ENCODE data around the gene ADAMTS15.

The ADAMTS15 gene

DNA sequence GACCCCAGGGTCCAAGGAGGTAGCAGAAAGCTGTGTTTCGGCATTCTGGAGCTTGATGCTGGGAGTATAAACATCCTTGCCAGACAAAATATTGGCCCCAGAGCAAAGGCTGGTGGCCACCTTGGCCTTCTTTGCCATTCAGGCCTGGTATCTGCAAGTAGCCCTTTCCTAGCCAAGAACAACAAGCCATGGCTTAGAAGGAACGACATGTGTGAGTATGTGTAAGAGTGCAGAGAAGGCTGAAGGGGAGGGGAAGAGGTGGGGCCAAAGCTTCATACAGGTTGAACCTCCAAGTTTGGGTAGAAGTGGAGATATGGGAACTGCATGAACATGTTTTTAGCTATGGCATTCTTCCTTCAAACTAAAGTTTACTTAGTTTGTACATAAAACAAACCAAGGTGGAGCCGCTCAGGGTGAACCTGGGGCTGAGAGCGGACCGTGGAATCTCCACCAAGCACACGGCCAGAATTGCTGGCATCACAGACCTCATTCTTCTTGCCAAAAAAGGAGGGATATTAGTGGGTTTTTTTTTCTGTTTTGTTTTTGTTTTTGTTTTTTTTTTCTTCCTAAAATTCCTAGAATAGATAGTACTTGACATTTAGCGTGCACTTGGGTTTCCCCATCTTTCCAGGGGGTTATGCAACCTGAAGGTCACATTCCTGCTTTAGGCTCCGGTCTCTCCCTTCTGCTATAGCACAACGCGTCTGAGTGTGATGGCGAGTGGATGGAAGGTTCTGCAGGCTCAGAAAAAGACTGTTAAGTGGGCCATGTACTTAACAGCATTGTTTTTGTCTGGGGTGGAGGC is 70.9 kb downstream of the ADAMTS15 start:
- Histone ChIP-seq H3K27me3 (ENCODE audit: control insufficient read depth in 2 of 2, insufficient read depth in 2 of 2, low read length in 2 of 2) (no peaks in the 10 kb centered on the region), H3K36me3 (ENCODE audit: control insufficient read depth in 2 of 2, insufficient read depth in 2 of 2, low read length in 2 of 2) (no peaks in the 10 kb centered on the region), H3K27ac (ENCODE audit: low read depth in 2 of 2, low read length in 2 of 2) (no peak overlapping the region), H3K9me3 (ENCODE audit: control insufficient read depth in 2 of 2, low read length in 2 of 2) (no peaks in the 10 kb centered on the region), H3K9ac (ENCODE audit: low read depth in 1 of 2, low read length in 2 of 2) (no peak overlapping the region), H3K4me3 (ENCODE audit: low read length in 2 of 2) (no peak overlapping the region), H3K4me1 (ENCODE audit: control insufficient read depth in 2 of 2, insufficient read depth in 2 of 2, low read length in 2 of 2) (peaks cover 7 to 11% of the 10 kb centered on the region in 2 donors)

DNA sequence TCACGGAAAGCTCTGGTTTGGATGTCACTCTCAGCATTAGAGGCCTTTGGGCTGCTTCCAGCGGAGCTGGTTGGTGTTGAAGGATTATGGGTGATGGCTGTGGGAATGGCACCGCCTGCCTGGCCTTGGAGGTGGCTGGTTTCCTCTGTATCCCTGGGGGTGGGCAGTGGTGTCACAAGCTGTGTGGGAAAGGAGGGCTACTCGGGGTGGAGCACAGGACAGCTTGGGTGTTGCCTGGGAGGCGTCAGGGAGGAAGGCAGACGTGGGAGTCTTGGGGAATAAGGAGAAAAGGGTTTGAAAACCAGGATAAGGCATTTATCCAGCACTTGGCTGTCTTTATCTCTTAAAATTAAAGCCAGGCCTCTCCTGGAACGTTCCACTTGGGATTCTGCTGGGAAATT is 71.8 kb downstream of the ADAMTS15 start:
- H3K27me3 ChIP-seq (ENCODE audit: control insufficient read depth in 2 of 2, insufficient read depth in 2 of 2, low read length in 2 of 2): no peaks in the 10 kb centered on the region
- no peak overlapping the region for H3K9ac ChIP-seq (ENCODE audit: low read depth in 1 of 2, low read length in 2 of 2)
- H3K27ac ChIP-seq (ENCODE audit: low read depth in 2 of 2, low read length in 2 of 2): no peak overlapping the region
- no peaks in the 10 kb centered on the region for H3K36me3 ChIP-seq (ENCODE audit: control insufficient read depth in 2 of 2, insufficient read depth in 2 of 2, low read length in 2 of 2)
- H3K4me3 ChIP-seq (ENCODE audit: low read length in 2 of 2): no peak overlapping the region
- peaks cover 7 to 11% of the 10 kb centered on the region in 2 donors for H3K4me1 ChIP-seq (ENCODE audit: control insufficient read depth in 2 of 2, insufficient read depth in 2 of 2, low read length in 2 of 2)
- no peaks in the 10 kb centered on the region for H3K9me3 ChIP-seq (ENCODE audit: control insufficient read depth in 2 of 2, low read length in 2 of 2)

DNA sequence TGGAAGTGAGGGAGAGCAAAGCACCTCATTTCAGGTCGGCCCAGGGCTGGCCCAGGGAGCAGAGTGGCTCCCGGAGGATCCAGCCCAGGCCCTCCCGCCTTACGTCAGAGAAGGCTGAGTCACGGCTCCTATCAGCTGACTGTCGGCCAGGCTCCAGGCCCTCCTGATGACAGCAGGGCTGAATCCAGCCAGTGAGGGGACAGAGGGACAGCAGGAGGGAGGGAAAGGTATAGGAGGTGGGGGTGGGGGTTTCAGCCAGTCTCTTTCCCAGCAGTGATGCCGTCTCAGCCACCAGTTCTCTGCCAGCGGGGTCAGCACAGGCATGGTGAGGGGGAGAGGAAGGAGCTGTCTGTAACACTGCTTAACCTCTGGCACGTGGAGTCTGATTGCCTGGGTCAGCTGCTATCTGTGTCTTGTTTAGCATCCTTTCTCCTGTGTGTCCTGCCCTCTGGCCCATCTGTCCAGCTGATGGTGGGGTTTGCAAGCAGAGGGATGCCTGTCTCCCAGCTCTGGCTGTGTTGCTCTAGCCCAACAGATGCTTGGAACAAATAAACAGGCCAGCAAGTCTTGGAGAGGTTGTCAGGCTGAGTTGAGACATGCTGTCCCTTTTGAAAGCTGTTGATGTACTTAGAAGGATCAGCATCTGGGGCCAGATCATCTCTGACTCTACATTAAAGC is 74.0 kb downstream of the ADAMTS15 start:
- H3K9me3 ChIP-seq (ENCODE audit: control insufficient read depth in 2 of 2, low read length in 2 of 2): no peaks in the 10 kb centered on the region
- no peak overlapping the region for H3K4me3 ChIP-seq (ENCODE audit: low read length in 2 of 2)
- H3K36me3 ChIP-seq (ENCODE audit: control insufficient read depth in 2 of 2, insufficient read depth in 2 of 2, low read length in 2 of 2): no peaks in the 10 kb centered on the region
- H3K27ac ChIP-seq (ENCODE audit: low read depth in 2 of 2, low read length in 2 of 2): peak overlapping the region; percentile 61 to 74
- H3K27me3 ChIP-seq (ENCODE audit: control insufficient read depth in 2 of 2, insufficient read depth in 2 of 2, low read length in 2 of 2): no peaks in the 10 kb centered on the region
- peaks cover 7 to 11% of the 10 kb centered on the region in 2 donors for H3K4me1 ChIP-seq (ENCODE audit: control insufficient read depth in 2 of 2, insufficient read depth in 2 of 2, low read length in 2 of 2)
- no peak overlapping the region for H3K9ac ChIP-seq (ENCODE audit: low read depth in 1 of 2, low read length in 2 of 2)

DNA sequence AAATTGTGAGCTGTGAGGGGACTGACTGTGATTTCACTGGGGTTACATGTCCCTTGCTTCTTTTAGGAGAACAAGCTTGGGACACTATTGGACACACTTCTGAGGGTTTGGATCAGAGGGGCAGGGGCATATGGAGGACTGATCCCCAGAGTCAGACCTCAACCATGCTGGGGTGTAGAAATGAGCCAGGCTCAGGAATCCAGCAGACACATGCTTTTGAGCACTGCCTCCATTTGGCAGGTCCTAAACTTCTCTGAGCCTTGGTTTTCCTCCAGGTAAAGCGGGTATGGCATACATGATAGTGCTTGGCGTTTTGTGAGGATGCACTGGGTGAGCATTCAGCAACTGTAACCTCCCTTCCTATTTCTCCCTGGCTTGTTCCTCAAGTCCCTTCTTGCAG is 74.7 kb downstream of the ADAMTS15 start:
- Histone ChIP-seq H3K36me3 (ENCODE audit: control insufficient read depth in 2 of 2, insufficient read depth in 2 of 2, low read length in 2 of 2) (no peaks in the 10 kb centered on the region), H3K4me1 (ENCODE audit: control insufficient read depth in 2 of 2, insufficient read depth in 2 of 2, low read length in 2 of 2) (peaks cover 2 to 11% of the 10 kb centered on the region in 2 donors), H3K27ac (ENCODE audit: low read depth in 2 of 2, low read length in 2 of 2) (peak overlapping the region; percentile 4 to 61), H3K4me3 (ENCODE audit: low read length in 2 of 2) (no peak overlapping the region), H3K27me3 (ENCODE audit: control insufficient read depth in 2 of 2, insufficient read depth in 2 of 2, low read length in 2 of 2) (no peaks in the 10 kb centered on the region), H3K9me3 (ENCODE audit: control insufficient read depth in 2 of 2, low read length in 2 of 2) (no peaks in the 10 kb centered on the region), H3K9ac (ENCODE audit: low read depth in 1 of 2, low read length in 2 of 2) (no peak overlapping the region)

DNA sequence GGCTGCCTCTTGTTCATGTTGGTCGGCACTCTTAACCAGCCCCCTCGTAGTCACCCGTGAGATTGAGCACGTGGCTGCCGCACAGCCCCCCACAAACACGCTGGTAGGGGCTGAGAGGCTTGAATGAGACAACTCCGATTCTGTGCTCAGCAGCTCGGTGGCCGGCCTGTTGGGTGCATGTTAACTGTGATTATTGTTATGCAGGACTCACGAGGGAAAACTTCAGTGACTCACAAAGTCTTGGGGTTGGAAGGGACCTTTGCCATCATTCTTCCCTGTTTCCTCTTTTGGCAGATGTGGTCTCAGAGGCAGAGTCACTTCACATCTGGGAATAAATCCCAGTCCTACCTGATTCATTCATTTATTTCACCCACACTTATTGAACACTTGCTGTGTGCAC is 75.2 kb downstream of the ADAMTS15 start:
- no peak overlapping the region for H3K9ac ChIP-seq (ENCODE audit: low read depth in 1 of 2, low read length in 2 of 2)
- H3K4me3 ChIP-seq (ENCODE audit: low read length in 2 of 2): no peak overlapping the region
- no peaks in the 10 kb centered on the region for H3K9me3 ChIP-seq (ENCODE audit: control insufficient read depth in 2 of 2, low read length in 2 of 2)
- H3K36me3 ChIP-seq (ENCODE audit: control insufficient read depth in 2 of 2, insufficient read depth in 2 of 2, low read length in 2 of 2): no peaks in the 10 kb centered on the region
- H3K27ac ChIP-seq (ENCODE audit: low read depth in 2 of 2, low read length in 2 of 2): peak overlapping the region in 1 of 2 donors; percentile 61
- no peaks in the 10 kb centered on the region for H3K27me3 ChIP-seq (ENCODE audit: control insufficient read depth in 2 of 2, insufficient read depth in 2 of 2, low read length in 2 of 2)
- H3K4me1 ChIP-seq (ENCODE audit: control insufficient read depth in 2 of 2, insufficient read depth in 2 of 2, low read length in 2 of 2): peaks cover 2 to 9% of the 10 kb centered on the region in 2 donors

DNA sequence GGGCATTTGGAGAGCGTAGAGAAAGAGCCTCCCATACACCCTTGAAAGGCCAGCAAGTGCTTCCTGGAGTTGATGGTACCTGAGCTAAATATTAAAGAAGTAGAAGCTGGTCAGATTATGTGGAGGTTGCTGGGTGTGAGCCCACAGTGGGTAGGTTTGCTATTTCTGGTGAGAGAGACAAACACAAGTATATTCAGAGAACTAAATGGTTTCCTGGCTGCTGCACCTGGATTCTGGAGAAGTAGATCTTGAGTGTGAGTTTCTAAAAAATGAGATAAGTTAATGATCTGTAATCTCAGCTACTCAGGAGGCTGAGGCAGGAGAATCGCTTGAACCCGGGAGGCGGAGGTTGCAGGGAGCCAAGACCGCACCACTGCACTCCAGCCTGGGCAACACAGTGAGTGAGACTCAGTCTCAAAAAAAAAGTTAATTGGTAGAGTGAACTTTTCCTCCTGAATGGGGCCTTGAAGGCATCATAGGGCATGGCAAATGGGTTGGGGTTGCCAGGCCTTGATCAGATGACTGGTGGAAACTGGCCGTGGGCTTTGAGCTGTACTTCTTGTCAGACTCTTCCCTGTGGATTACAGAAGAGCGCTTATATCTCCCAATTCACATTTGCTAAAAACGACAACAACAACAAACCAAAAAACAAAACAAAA is 75.8 kb downstream of the ADAMTS15 start:
- Histone ChIP-seq H3K4me1 (ENCODE audit: control insufficient read depth in 2 of 2, insufficient read depth in 2 of 2, low read length in 2 of 2) (peaks cover 2 to 9% of the 10 kb centered on the region in 2 donors), H3K4me3 (ENCODE audit: low read length in 2 of 2) (no peak overlapping the region), H3K27ac (ENCODE audit: low read depth in 2 of 2, low read length in 2 of 2) (no peak overlapping the region)

DNA sequence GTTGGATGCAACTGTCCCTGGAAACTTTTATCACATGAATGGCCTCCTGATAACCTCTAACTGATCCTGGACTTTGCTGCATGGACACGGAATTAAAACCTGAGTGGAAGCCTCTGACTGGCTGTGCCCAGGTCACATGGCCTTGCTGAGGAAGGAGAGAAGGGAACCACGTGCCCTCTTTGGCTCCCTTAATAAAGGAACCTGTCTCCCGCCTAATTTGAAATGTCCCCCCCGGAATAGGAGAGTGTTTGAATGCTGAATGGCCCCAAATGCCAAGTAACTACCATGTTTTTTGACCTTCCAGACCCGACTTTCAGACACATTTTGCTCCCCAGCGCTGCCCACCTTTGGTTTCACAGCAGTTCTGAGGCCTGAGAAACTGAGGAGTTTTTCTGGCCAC is 76.9 kb downstream of the ADAMTS15 start:
- Histone ChIP-seq H3K27ac (ENCODE audit: low read depth in 2 of 2, low read length in 2 of 2) (no peak overlapping the region), H3K9ac (ENCODE audit: low read depth in 1 of 2, low read length in 2 of 2) (no peak overlapping the region), H3K4me3 (ENCODE audit: low read length in 2 of 2) (no peak overlapping the region), H3K9me3 (ENCODE audit: control insufficient read depth in 2 of 2, low read length in 2 of 2) (no peaks in the 10 kb centered on the region), H3K27me3 (ENCODE audit: control insufficient read depth in 2 of 2, insufficient read depth in 2 of 2, low read length in 2 of 2) (no peaks in the 10 kb centered on the region), H3K36me3 (ENCODE audit: control insufficient read depth in 2 of 2, insufficient read depth in 2 of 2, low read length in 2 of 2) (no peaks in the 10 kb centered on the region), H3K4me1 (ENCODE audit: control insufficient read depth in 2 of 2, insufficient read depth in 2 of 2, low read length in 2 of 2) (peaks cover 2 to 9% of the 10 kb centered on the region in 2 donors)

More for the DNA sequence above, 75.8 kb downstream of the ADAMTS15 start:
- H3K27me3 ChIP-seq (ENCODE audit: control insufficient read depth in 2 of 2, insufficient read depth in 2 of 2, low read length in 2 of 2): no peaks in the 10 kb centered on the region
- H3K36me3 ChIP-seq (ENCODE audit: control insufficient read depth in 2 of 2, insufficient read depth in 2 of 2, low read length in 2 of 2): no peaks in the 10 kb centered on the region
- H3K9me3 ChIP-seq (ENCODE audit: control insufficient read depth in 2 of 2, low read length in 2 of 2): no peaks in the 10 kb centered on the region
- H3K9ac ChIP-seq (ENCODE audit: low read depth in 1 of 2, low read length in 2 of 2): no peak overlapping the region
